ENCODE data around the gene STAG3. TPM values are rescaled to one million over a fixed set of nuclear protein-coding genes. Genes with fewer than 3 reads are reported as not detected.
A peak's percentile ranks its signal among the peaks of the same experiment; 100 is the strongest.

Gene STAG3
- total RNA-seq, 4 donors from 2014 or later: 0.49 to 2.5 TPM; not detected in 2

DNA sequence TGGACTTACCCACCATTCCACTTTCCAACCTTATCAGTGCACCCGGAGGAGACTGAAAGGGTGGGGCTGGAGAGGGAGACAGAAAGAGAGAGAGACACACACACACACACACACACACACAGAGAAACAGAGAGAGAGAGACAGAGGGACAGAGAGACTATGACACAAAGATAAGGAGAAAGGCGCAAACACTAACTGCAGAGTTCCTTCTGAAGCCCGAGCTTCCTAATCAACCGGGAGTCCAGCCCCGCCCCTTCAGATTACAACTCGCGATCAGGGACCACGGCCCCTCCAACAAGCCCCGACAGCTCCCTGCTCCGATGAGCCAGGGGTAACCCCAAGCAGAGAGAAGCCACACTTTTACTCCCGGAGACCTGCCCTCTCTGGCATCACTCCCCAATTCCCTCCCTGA, 9.8 kb upstream of the STAG3 start:
- Histone ChIP-seq H3K27ac (peak overlapping the region; percentile 70 to 88), H3K27me3 (no peaks in the 10 kb centered on the region), H3K36me3 (no peaks in the 10 kb centered on the region), H3K4me1 (peaks cover 0 to 5% of the 10 kb centered on the region in 2 donors), H3K9me3 (no peaks in the 10 kb centered on the region), H3K4me3 (peak overlapping the region; percentile 45 to 46)
- intact Hi-C loops (cut with DNase I; ENCODE audit: low total_unique reads): no loop called here
- TF ChIP-seq POLR2A (IDR thresholded peaks at IDR 0.05): no peak
- TF ChIP-seq, protein P1, sequence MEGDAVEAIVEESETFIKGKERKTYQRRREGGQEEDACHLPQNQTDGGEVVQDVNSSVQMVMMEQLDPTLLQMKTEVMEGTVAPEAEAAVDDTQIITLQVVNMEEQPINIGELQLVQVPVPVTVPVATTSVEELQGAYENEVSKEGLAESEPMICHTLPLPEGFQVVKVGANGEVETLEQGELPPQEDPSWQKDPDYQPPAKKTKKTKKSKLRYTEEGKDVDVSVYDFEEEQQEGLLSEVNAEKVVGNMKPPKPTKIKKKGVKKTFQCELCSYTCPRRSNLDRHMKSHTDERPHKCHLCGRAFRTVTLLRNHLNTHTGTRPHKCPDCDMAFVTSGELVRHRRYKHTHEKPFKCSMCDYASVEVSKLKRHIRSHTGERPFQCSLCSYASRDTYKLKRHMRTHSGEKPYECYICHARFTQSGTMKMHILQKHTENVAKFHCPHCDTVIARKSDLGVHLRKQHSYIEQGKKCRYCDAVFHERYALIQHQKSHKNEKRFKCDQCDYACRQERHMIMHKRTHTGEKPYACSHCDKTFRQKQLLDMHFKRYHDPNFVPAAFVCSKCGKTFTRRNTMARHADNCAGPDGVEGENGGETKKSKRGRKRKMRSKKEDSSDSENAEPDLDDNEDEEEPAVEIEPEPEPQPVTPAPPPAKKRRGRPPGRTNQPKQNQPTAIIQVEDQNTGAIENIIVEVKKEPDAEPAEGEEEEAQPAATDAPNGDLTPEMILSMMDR (IDR thresholded peaks at IDR 0.05): no peak
- DNase-seq: no peak

DNA sequence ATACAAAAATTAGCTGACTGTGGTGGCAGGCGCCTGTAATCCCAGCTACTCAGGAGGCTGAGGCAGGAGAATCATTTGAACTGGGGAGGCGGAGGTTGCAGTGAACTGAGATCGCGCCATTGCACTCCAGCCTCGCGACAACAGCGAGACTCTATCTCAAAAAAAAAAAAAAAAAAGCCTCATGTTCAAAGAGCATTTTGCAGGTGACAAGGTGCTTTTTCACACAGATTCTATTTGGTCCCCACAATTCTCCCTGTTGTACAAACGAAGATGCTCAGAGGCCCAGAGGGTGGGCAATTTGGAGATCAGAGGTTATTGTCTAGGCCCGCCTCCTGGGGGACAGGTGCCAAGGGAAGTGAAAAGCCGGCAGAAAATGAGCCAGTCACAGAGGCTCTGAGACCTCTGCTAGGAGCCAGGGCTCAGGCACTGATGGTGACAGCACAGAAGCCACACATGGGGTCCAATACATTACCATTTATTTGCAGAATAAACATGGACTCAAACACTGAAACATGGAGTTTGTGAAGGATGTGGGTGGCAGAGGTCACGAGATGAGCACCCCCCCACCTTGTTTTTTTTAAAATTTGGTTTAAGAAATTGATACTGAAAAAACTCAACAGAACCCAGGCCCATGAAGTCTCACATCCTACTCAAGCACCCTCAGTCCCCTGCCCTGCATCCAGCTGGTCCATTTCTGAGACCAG, 8.4 kb upstream of the STAG3 start:
- Histone ChIP-seq H3K4me1 (peaks cover 0 to 5% of the 10 kb centered on the region in 2 donors), H3K27me3 (no peaks in the 10 kb centered on the region), H3K9me3 (no peaks in the 10 kb centered on the region), H3K36me3 (no peaks in the 10 kb centered on the region), H3K27ac (peak overlapping the region; percentile 70 to 88), H3K4me3 (no peak overlapping the region)
- TF ChIP-seq POLR2A (IDR thresholded peaks at IDR 0.05): no peak
- TF ChIP-seq, protein P1 (IDR thresholded peaks at IDR 0.05): no peak
- DNase-seq: no peak
- intact Hi-C loops (cut with DNase I; ENCODE audit: low total_unique reads): no loop called here

DNA sequence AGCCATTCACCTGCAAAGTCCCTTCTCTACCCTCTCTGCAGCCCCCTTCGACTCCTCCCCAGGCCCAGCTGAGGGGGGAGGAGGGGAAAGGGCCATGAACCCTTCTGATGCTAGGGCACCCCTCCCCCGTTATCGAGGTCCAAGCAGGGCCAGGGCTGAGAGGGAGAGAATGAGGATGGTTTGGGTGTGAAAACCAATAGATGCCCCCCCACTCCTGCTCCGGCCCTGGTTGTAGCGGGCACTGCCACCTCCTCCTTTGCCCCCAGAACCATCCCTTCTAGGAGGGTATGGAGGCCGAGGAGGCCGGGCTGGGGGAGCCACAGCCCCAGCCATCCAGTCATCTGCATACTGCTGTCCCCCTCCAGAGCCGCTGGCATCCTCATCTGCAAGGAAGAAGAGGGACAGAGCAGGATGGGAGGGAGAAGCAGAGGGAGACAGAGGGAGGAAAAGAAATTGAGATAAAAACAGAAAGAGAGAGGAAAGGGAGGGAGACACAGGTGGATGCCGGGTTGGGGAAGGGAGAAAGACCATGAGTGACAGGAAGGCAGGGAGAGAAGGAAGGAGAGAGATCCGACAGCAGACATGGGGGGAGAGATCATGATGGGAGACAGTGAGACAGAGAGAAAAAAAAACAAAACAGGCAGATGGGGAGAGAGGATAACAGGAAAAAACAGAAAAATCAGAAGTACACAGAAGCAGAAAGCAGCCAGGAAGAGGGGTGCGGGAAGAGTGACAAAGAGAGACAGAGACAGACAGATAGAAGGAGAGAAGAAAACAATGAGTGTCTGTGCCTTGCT, 7.4 kb upstream of the STAG3 start:
- H3K27me3 ChIP-seq: no peaks in the 10 kb centered on the region
- DNase-seq: no peak
- intact Hi-C loops (cut with DNase I; ENCODE audit: low total_unique reads): no loop called here
- H3K9me3 ChIP-seq: no peaks in the 10 kb centered on the region
- peaks cover 0 to 5% of the 10 kb centered on the region in 2 donors for H3K4me1 ChIP-seq
- TF ChIP-seq, protein P1 (IDR thresholded peaks at IDR 0.05): no peak
- H3K36me3 ChIP-seq: no peaks in the 10 kb centered on the region
- no peak overlapping the region for H3K27ac ChIP-seq
- no peak overlapping the region for H3K4me3 ChIP-seq

DNA sequence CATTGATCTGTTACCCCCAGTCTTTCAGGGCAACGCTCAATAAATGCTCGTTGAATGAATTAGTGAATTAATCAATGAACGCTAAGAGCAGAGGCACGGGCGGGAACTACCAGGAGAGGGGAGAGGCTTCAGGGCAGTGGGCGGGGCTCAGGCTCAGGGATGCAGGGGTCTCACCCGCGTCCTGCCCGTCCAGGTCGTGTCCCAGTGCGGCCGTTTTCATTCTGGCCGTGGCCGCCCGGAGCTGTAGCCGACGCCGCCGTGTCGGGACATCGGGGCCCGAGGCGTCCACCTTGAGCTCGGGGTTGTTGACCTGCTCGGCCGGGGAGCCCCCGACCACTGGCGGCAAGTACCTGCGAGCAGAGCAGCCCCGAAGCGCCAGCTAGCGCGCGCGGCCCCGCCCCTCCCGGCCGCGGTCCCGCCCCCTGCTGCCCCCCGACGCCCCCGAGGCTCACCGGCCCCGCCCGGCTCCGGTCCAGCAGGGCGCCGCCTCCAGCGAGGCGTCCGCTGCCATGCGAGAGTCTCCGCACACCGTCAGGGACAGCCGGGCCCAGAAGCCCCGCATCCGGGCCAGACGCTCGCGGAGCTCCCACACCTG, 6.5 kb upstream of the STAG3 start:
- peak overlapping the region; percentile 18 to 38 for H3K4me3 ChIP-seq
- intact Hi-C loops (cut with DNase I; ENCODE audit: low total_unique reads): no loop called here
- no peaks in the 10 kb centered on the region for H3K36me3 ChIP-seq
- no peak for DNase-seq
- H3K27me3 ChIP-seq: no peaks in the 10 kb centered on the region
- peaks cover 0 to 5% of the 10 kb centered on the region in 2 donors for H3K4me1 ChIP-seq
- H3K9me3 ChIP-seq: no peaks in the 10 kb centered on the region
- no peak overlapping the region for H3K27ac ChIP-seq
- TF ChIP-seq, protein P1 (IDR thresholded peaks at IDR 0.05): no peak
- no peak for TF ChIP-seq POLR2A (IDR thresholded peaks at IDR 0.05)

DNA sequence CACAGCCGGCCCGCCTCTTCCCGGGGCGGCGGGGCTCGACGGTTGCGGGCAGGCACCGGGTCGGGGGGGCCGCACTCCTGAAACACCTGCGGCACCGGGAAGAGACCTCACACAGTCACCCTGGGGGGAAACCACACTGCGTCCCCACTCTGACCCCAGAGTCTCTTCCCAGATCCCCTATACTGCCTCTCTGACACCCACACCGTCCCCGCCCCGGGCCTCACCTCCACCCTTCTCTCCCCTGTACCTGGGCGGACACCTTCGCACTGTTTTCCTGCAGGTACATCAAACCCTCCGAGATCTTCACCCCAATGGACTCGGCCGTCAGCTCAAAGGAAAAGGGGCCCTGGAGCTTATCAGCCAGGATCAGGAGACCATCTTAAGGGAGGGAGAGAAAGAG, 5.9 kb upstream of the STAG3 start:
- H3K36me3 ChIP-seq: no peaks in the 10 kb centered on the region
- H3K27ac ChIP-seq: no peak overlapping the region
- peak overlapping the region; percentile 18 to 38 for H3K4me3 ChIP-seq
- peaks cover 0 to 5% of the 10 kb centered on the region in 2 donors for H3K4me1 ChIP-seq
- no peak for TF ChIP-seq POLR2A (IDR thresholded peaks at IDR 0.05)
- TF ChIP-seq, protein P1 (IDR thresholded peaks at IDR 0.05): no peak
- intact Hi-C loops (cut with DNase I; ENCODE audit: low total_unique reads): no loop called here
- DNase-seq: no peak
- no peaks in the 10 kb centered on the region for H3K27me3 ChIP-seq
- H3K9me3 ChIP-seq: no peaks in the 10 kb centered on the region
